Measurements from ENCODE around the gene DGLUCY.

- no peak for TF ChIP-seq POLR2A (IDR thresholded peaks at IDR 0.05)
- no peak for TF ChIP-seq CTCF (IDR thresholded peaks at IDR 0.05)
- TF ChIP-seq POLR2AphosphoS5 (IDR thresholded peaks at IDR 0.05) = no peak
These were observed 83.8 kb downstream of the DGLUCY start for GRCh38 chr14:91197631-91198030.

All from prostate gland (tissue), 2 donors.